OCI-LY7 (cell line): ENCODE data around the gene MCL1. TPM values are rescaled to one million over a fixed set of nuclear protein-coding genes. Genes with fewer than 3 reads are reported as not detected.

ENCODE experiments used
- BruUV-seq: library from RNA; stranded (reverse); fragments of 400-500 nt; replicated peaks from 2 replicates; lab custom pipeline; 2021; lab: Mats Ljungman, UMichigan
- CTCF ChIA-PET: fragments of 300-600 bp; sonication (Branson Sonifier 250); formaldehyde crosslinking; loops from one replicate; lab custom pipeline; 2022; ENCODE audit warnings: antibody characterized with exemption; ENCODE audit not compliant: unreplicated experiment; lab: Charles Lee
- POLR2A ChIA-PET: fragments of 300-600 bp; sonication (Branson Sonifier 250); formaldehyde crosslinking; loops from one replicate; lab custom pipeline; 2022; ENCODE audit warnings: antibody characterized with exemption; lab: Charles Lee
- DNase-seq: peaks from one replicate; pipeline ENCODE4 v3.0.0-alpha.2; 2015; ENCODE audit warnings: low spot score
- H2AFZ ChIP-seq: fragments of 200-600 bp; sonication (generic), shearing (Covaris generic); 2 replicates; pipeline ENCODE4 v1.6.1; 2014; ENCODE audit warnings: mild to moderate bottlenecking, antibody characterized with exemption, low read length, moderate library complexity
- H3K27ac ChIP-seq: fragments of 200-600 bp; sonication (generic); 2 replicates; pipeline ENCODE4 v1.5.1; 2014; ENCODE audit warnings: mixed run types, low read depth, mild to moderate bottlenecking, moderate library complexity, low read length, inconsistent platforms; ENCODE audit not compliant: poor library complexity, severe bottlenecking
- H3K36me3 ChIP-seq: fragments of 200-600 bp; sonication (generic); 2 replicates; pipeline ENCODE4 v1.6.1; 2014; ENCODE audit warnings: mild to moderate bottlenecking, antibody characterized with exemption, low read length, moderate library complexity, mixed read lengths; ENCODE audit not compliant: insufficient read depth
- H3K4me1 ChIP-seq: fragments of 200-600 bp; sonication (generic); 2 replicates; pipeline ENCODE4 v1.5.1; 2014; ENCODE audit warnings: mild to moderate bottlenecking, low read length; ENCODE audit not compliant: insufficient read depth, poor library complexity, severe bottlenecking
- H3K4me2 ChIP-seq: fragments of 200-600 bp; sonication (generic); 2 replicates; pipeline ENCODE4 v1.6.1; 2014; ENCODE audit warnings: mild to moderate bottlenecking, low read length
- H3K4me3 ChIP-seq: fragments of 200-600 bp; sonication (generic); 2 replicates; pipeline ENCODE4 v1.5.1; 2014; ENCODE audit warnings: mild to moderate bottlenecking, low read depth, low read length; ENCODE audit not compliant: poor library complexity, severe bottlenecking
- H3K79me2 ChIP-seq: fragments of 200-600 bp; sonication (generic); 2 replicates; pipeline ENCODE4 v1.6.1; 2016; ENCODE audit warnings: low read depth, mild to moderate bottlenecking, low read length, moderate library complexity, mixed read lengths; ENCODE audit not compliant: insufficient read depth
- H3K9me2 ChIP-seq: fragments of 200-600 bp; sonication (generic); 2 replicates; pipeline ENCODE4 v1.6.1; 2016; ENCODE audit warnings: mild to moderate bottlenecking, low read length, mixed read lengths; ENCODE audit not compliant: insufficient read depth
- H3K9me3 ChIP-seq: fragments of 200-600 bp; sonication (generic); 2 replicates; pipeline ENCODE4 v1.6.1; 2014; ENCODE audit warnings: mild to moderate bottlenecking, mixed run types, low read length, mixed read lengths
- H4K20me1 ChIP-seq: fragments of 200-600 bp; sonication (generic); 2 replicates; pipeline ENCODE4 v1.6.1; 2014; ENCODE audit warnings: mild to moderate bottlenecking, antibody characterized with exemption, low read length, moderate library complexity, mixed read lengths; ENCODE audit not compliant: insufficient read depth
- EZH2phosphoT487 ChIP-seq: fragments of 200-600 bp; sonication (generic); IDR thresholded peaks from 2 replicates; pipeline ENCODE4 v1.6.1; 2018; ENCODE audit warnings: low read depth, borderline replicate concordance, mild to moderate bottlenecking, mixed run types, antibody characterized with exemption, low read length, moderate library complexity, mixed read lengths
- intact Hi-C: fragments of 100-400 bp; cut with micrococcal nuclease; formaldehyde crosslinking; loops from one replicate; pipeline ENCODE4 v1.10.0; 2022; ENCODE audit not compliant: unreplicated experiment
- total RNA-seq, 2 experiments: library from RNA; depleted of rRNA in 1 of 2; stranded (reverse); fragments of >200 nt in 1 of 2; shearing (Covaris generic) in 1 of 2; gene quantifications; 2 replicates each; pipeline ENCODE4 v1.2.3, GENCODE V29; 2014 to 2022
- TF ChIP-seq, protein P1 (sequence below): fragments of 200-600 bp; sonication (generic); conservative IDR thresholded peaks from 2 replicates; pipeline ENCODE4 v1.5.1; 2014; ENCODE audit warnings: mild to moderate bottlenecking, antibody characterized with exemption, low read length, moderate library complexity, mixed read lengths

Gene MCL1
- total RNA-seq, 2 experiments from 2014 or later = 102 to 157 TPM

DNA sequence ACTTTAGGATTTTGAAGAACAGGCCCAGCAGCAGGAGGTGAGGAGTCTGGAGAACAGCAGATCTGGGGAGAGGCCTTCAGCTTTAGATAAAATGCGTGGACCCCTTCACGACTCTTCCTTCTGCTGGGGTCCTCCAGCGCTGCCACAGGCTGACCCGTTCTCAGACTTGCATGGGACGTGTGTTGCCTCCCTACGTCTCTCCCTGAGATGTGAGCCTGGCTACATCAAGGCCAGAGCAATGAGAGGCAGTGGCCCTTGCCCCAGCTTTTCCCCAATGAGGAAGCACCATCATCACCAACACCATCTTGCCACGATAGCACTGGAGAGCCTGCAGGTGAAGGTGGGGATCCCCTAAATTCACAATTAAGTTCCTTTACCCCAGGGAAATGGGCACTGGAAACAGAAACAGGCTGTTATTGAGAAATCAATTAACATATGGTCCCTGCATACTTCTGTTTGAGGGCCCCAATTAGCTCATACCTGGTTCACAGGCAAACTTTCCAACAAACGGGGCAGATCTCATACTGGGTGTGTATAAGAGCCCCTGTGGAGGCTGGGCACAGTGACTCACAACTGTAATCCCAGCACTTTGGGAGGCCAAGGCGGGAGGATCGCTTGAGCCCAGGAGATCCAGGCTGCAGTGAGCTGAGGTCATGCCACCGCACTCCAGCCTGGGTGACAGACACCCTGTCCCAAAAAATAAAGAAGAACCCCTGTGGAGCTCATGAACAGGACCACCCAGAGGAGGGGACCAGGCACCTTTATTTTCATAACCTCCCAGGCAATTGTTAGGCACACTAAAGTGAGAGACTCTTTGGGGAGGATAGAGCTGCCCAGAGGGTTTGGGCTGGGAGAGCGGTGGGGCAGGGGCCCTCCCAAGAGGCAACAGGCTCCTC lies 42.3 kb downstream of the MCL1 start:
- CTCF ChIA-PET = no interaction called here
- H3K4me2 ChIP-seq = no peak overlapping the region
- H3K36me3 ChIP-seq = no peaks in the 10 kb centered on the region
- no TSS peak for BruUV-seq
- TF ChIP-seq EZH2phosphoT487 = no peak
- TF ChIP-seq, protein P1, sequence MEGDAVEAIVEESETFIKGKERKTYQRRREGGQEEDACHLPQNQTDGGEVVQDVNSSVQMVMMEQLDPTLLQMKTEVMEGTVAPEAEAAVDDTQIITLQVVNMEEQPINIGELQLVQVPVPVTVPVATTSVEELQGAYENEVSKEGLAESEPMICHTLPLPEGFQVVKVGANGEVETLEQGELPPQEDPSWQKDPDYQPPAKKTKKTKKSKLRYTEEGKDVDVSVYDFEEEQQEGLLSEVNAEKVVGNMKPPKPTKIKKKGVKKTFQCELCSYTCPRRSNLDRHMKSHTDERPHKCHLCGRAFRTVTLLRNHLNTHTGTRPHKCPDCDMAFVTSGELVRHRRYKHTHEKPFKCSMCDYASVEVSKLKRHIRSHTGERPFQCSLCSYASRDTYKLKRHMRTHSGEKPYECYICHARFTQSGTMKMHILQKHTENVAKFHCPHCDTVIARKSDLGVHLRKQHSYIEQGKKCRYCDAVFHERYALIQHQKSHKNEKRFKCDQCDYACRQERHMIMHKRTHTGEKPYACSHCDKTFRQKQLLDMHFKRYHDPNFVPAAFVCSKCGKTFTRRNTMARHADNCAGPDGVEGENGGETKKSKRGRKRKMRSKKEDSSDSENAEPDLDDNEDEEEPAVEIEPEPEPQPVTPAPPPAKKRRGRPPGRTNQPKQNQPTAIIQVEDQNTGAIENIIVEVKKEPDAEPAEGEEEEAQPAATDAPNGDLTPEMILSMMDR = no peak
- H3K9me3 ChIP-seq = no peaks in the 10 kb centered on the region
- DNase-seq = no peak
- H3K79me2 ChIP-seq = no peaks in the 10 kb centered on the region
- H2AFZ ChIP-seq = no peak overlapping the region
- H3K4me3 ChIP-seq = no peak overlapping the region
- POLR2A ChIA-PET = interaction anchor here (0.9 kb wide), 1 partner anchor 22 kb away, joined by 3 read pairs; the partner anchor contains the start of gene FALEC
- H3K9me2 ChIP-seq = no peaks in the 10 kb centered on the region
- no peaks in the 10 kb centered on the region for H3K4me1 ChIP-seq
- no peak overlapping the region for H3K27ac ChIP-seq
- H4K20me1 ChIP-seq = no peaks in the 10 kb centered on the region
- intact Hi-C loops = no loop called here

DNA sequence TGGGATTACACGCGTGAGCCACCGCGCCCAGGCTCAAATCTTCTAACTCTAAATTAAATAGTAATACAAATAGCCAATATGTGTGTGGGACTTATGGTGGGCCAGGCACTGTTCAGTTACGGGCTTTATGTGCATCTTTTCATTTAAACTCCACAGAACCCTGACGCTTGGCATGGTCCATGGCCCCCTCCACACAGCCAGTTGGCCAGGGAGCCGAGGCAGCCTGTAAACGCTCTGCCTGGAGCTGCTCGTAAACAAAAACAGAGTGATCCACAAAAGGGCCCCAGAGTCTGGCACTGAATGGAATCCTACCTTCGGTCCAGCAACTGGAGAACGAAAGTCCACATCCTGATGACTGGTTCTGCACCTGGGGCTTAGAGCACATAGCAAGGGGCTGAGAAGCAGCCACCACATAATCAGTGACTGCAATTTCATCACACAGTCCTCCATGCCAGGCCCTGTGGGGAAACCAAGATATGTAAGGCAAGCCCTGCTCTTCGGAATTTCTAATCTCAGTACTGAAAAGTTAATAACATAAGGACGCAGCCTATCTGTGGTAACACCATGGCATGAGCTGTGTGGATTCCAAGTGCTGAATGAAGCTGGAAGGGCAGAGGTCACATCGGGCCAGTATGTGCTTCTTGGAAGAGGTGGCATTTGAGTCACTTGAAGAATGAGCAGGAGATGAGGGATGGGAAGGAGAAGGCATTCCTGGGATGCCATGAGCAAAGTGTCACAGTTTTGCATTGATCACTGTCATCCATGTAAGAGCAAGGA lies 43.7 kb downstream of the MCL1 start:
- no TSS peak for BruUV-seq
- H3K79me2 ChIP-seq = no peaks in the 10 kb centered on the region
- H3K4me3 ChIP-seq = no peak overlapping the region
- CTCF ChIA-PET = no interaction called here
- no peaks in the 10 kb centered on the region for H3K9me2 ChIP-seq
- H3K4me2 ChIP-seq = no peak overlapping the region
- no peak overlapping the region for H3K27ac ChIP-seq
- no peaks in the 10 kb centered on the region for H3K36me3 ChIP-seq
- TF ChIP-seq, protein P1 = no peak
- no peak for TF ChIP-seq EZH2phosphoT487
- H3K4me1 ChIP-seq = no peaks in the 10 kb centered on the region
- H2AFZ ChIP-seq = no peak overlapping the region
- H3K9me3 ChIP-seq = no peaks in the 10 kb centered on the region
- H4K20me1 ChIP-seq = no peaks in the 10 kb centered on the region
- intact Hi-C loops = no loop called here
- POLR2A ChIA-PET = interaction anchor here (0.9 kb wide), 1 partner anchor 21 kb away, joined by 3 read pairs; the partner anchor contains the start of gene FALEC
- no peak for DNase-seq
